Right atrium auricular region (tissue), 2 donors: ENCODE measurements around the gene MESD. TPM values are rescaled to one million over a fixed set of nuclear protein-coding genes. Genes with fewer than 3 reads are reported as not detected.

ENCODE experiments used
- DNase-seq: peaks from one replicate; pipeline ENCODE4 v3.0.0-alpha.2; 2019; ENCODE audit warnings: low spot score
- H3K27ac ChIP-seq, 2 donors: fragments of 200-600 bp; sonication (generic); 1 replicate in 1 of 2; 2 replicates in 1 of 2; pipeline ENCODE4 v1.5.1; 2016 to 2019
- H3K27me3 ChIP-seq, 2 donors: fragments of 200-600 bp; sonication (generic); one replicate each; pipeline versions ENCODE4 v1.5.1 to v1.6.0; 2017 to 2019
- H3K36me3 ChIP-seq: fragments of 200-600 bp; sonication (generic); one replicate; pipeline ENCODE4 v1.5.1; 2016
- H3K4me1 ChIP-seq, 2 donors: fragments of 200-600 bp; sonication (generic); one replicate each; pipeline versions ENCODE4 v1.5.1 to v1.6.0; 2017 to 2019
- H3K4me3 ChIP-seq, 2 donors: fragments of 200-600 bp; sonication (generic); 1 replicate in 1 of 2; 2 replicates in 1 of 2; pipeline ENCODE4 v1.5.1; 2017 to 2019; ENCODE audit warnings: mild to moderate bottlenecking in 1 of 2, moderate library complexity in 1 of 2
- H3K9me3 ChIP-seq, 2 donors: fragments of 200-600 bp; sonication (generic); one replicate each; pipeline ENCODE4 v1.5.1; 2019
- total RNA-seq, 2 donors: library from RNA; depleted of rRNA; stranded (reverse); fragments of >200 nt; gene quantifications; one replicate each; pipeline ENCODE4 v1.1.0, GENCODE V29; 2016
- TF ChIP-seq, protein P1 (sequence below), 2 donors: fragments of 200-600 bp; sonication (generic); IDR thresholded peaks; one replicate each; pipeline ENCODE4 v1.5.1; 2019; ENCODE audit warnings: antibody characterized with exemption in 2 of 2

The MESD gene
- total RNA-seq, 2 donors from 2014 or later, result 11.3 to 14.5 TPM

DNA sequence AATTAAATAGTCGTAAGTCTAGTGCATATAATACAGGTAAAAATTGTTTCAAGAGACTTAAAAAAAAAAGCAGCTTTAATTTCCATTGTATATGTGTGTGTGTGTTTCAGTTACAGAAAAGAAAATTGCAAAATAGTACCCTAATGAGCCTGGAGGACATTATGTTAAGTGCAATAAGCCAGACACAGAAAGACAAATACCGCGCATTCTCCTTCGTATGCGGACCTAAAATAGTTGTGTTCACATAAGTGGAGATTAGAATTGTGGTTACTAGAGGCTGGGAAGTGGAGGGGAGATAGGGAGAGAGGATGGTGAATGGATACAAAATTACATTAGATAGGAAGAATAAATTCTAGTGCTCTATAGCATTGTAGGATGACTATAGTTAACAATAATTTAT, 3.6 kb downstream of the MESD start:
- TF ChIP-seq, protein P1, sequence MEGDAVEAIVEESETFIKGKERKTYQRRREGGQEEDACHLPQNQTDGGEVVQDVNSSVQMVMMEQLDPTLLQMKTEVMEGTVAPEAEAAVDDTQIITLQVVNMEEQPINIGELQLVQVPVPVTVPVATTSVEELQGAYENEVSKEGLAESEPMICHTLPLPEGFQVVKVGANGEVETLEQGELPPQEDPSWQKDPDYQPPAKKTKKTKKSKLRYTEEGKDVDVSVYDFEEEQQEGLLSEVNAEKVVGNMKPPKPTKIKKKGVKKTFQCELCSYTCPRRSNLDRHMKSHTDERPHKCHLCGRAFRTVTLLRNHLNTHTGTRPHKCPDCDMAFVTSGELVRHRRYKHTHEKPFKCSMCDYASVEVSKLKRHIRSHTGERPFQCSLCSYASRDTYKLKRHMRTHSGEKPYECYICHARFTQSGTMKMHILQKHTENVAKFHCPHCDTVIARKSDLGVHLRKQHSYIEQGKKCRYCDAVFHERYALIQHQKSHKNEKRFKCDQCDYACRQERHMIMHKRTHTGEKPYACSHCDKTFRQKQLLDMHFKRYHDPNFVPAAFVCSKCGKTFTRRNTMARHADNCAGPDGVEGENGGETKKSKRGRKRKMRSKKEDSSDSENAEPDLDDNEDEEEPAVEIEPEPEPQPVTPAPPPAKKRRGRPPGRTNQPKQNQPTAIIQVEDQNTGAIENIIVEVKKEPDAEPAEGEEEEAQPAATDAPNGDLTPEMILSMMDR (IDR thresholded peaks at IDR 0.05), result no peak
- Histone ChIP-seq H3K36me3 (peaks cover 17% of the 10 kb centered on the region), H3K9me3 (no peaks in the 10 kb centered on the region), H3K27me3 (no peaks in the 10 kb centered on the region), H3K4me3 (no peak overlapping the region), H3K4me1 (peaks cover 0 to 59% of the 10 kb centered on the region in 2 donors), H3K27ac (no peak overlapping the region)
- no peak for DNase-seq

DNA sequence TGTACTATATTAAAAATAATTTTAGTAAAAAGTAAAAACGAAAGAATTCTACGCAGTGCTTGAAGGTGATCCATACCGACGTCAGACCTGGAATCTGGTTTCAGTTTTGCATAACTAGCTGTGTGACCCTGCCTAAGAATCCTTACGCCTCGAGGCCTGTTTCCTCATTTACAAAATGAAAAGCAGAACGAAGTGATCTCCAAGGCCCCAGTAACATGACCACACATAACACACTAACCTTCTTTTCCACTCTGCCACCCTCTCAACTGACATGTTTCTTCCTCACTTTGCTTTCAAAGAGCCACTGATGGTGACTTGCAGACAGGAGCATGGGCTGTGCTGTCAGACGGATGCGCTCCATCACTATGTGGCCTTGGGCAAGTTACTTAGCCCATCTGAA, 4.8 kb downstream of the MESD start:
- Histone ChIP-seq H3K4me3 (no peak overlapping the region), H3K9me3 (no peaks in the 10 kb centered on the region), H3K27ac (peak overlapping the region; percentile 15 to 29), H3K27me3 (no peaks in the 10 kb centered on the region), H3K4me1 (peaks cover 0 to 49% of the 10 kb centered on the region in 2 donors), H3K36me3 (peaks cover 25% of the 10 kb centered on the region)
- TF ChIP-seq, protein P1 (IDR thresholded peaks at IDR 0.05), result no peak
- no peak for DNase-seq

DNA sequence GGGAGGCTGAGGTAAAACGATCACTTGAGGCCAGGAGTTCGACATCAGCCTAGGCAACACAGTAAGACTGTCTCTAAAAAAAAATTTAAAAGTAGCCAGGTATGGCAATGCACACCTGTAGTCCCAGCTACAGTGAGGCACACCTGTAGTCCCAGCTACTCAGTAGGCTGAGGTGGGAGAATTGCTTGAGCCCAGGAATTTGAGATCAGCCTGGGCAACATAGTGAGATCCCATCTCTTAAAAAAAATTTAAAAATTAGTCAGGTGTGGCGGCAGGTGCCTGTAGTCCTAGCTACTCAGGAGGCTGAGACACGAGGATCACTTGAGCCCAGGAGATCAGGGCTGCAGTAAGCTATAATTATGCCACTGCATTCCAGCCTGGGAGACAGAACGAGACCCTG, 6.8 kb downstream of the MESD start:
- H3K9me3 ChIP-seq, result no peaks in the 10 kb centered on the region
- no peak overlapping the region for H3K4me3 ChIP-seq
- H3K36me3 ChIP-seq, result peaks cover 38% of the 10 kb centered on the region
- H3K27me3 ChIP-seq, result no peaks in the 10 kb centered on the region
- H3K4me1 ChIP-seq, result peaks cover 0 to 48% of the 10 kb centered on the region in 2 donors
- DNase-seq, result no peak
- H3K27ac ChIP-seq, result no peak overlapping the region
- TF ChIP-seq, protein P1 (IDR thresholded peaks at IDR 0.05), result no peak

- Histone ChIP-seq H3K9me3 (no peaks in the 10 kb centered on the region), H3K27me3 (no peaks in the 10 kb centered on the region), H3K36me3 (peaks cover 43% of the 10 kb centered on the region), H3K4me1 (peaks cover 0 to 48% of the 10 kb centered on the region in 2 donors), H3K4me3 (no peak overlapping the region), H3K27ac (no peak overlapping the region)
- TF ChIP-seq, protein P1 (IDR thresholded peaks at IDR 0.05), result no peak
- DNase-seq, result no peak
Observed at GRCh38 chr15:80982205-80982604, 7.4 kb downstream of the MESD start.

DNA sequence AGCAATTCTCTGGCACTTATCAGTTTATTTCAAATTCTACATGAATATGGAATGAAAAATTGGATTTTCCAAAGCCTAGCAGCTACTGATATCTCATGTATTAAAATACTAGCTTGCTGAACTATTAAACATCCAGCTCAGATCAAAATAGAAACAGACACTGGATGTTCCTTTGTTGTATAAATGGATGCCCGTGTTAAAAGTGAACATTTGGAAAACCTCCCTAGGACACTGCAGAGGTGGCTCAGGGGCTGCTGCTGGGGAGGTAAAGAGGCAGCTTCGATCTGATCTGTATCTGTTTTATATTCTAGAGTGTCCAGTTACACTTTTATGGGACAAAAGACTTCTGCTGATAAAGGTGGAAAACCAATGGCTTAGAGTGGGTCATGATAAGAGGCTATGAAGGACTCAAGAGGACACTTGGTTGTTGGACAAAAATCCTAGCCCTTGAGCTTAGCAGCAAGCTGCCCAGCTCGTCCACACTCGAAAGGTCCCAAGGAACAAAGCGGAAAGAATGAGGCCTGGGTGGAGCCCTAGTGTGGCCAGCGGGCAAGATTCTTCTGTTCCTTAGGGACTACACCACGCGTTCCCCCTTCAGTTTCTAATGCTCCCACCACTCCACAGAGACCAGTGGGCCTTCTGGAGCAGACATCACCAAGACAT, 9.9 kb downstream of the MESD start:
- Histone ChIP-seq H3K4me1 (peaks cover 0 to 23% of the 10 kb centered on the region in 2 donors), H3K9me3 (no peaks in the 10 kb centered on the region), H3K27ac (peak overlapping the region; percentile 6 to 48), H3K36me3 (peaks cover 43% of the 10 kb centered on the region), H3K27me3 (no peaks in the 10 kb centered on the region), H3K4me3 (no peak overlapping the region)
- TF ChIP-seq, protein P1 (IDR thresholded peaks at IDR 0.05), result no peak
- DNase-seq, result no peak
